HTR-8/SVneo (cell line): ENCODE data around the gene CHAT.

Source experiments
- DNase-seq: peaks from one replicate; pipeline ENCODE4 v3.0.0; 2011; ENCODE audit warnings: low spot score, mixed read lengths; ENCODE audit not compliant: insufficient read length
- FAIRE-seq: peaks from 2 replicates; lab custom pipeline; 2011; peaks lifted over from hg19 to GRCh38; lab: Jason Lieb, UNC

CHAT gene

GRCh38 chr10:49649936-49650723 lies 36.3 kb downstream of the CHAT start:
- DNase-seq (no peak), FAIRE-seq (peak; percentile 9)

- no peak for DNase-seq
- no peak for FAIRE-seq
Measured at GRCh38 chr10:49650724-49651034, 36.8 kb downstream of the CHAT start.

DNA sequence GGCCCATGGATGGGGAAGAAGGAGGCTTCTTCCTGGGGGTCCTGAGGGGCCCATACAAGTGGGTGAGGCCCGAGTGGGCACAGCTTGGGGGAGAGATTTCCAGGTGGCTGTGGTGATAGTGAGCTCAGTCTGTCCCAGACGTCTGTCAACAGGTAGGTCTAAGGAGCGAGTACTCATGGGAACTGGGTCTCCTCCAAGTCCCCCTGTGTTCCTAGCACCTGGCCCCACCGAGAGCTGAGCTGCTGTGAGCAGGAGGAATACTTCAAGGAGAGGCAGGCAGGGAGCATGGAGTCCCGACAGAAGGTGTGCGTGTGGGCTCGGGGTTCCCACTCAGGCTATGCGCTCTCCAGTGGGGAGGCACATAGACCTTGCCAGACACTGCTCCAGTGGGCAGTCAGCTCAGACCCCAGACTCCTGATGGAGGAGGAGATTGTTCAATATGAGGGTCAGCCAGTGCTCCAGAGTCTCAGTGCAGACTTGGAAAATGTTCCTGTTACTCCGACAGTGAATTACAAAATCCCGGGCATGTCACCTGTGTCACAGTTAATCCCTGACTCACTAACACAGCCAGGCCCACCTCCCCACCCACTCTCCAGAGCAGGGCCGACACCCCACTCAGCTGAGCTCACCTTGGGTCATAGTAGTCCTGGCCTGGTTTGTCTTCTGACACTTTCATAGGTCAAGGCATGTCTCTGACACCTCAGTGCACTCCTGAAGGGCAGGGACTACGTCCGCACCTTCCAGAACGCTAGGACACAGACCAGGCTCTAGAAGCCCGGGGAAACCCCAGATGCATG lies 37.4 kb downstream of the CHAT start:
- DNase-seq (no peak), FAIRE-seq (no peak)

DNA sequence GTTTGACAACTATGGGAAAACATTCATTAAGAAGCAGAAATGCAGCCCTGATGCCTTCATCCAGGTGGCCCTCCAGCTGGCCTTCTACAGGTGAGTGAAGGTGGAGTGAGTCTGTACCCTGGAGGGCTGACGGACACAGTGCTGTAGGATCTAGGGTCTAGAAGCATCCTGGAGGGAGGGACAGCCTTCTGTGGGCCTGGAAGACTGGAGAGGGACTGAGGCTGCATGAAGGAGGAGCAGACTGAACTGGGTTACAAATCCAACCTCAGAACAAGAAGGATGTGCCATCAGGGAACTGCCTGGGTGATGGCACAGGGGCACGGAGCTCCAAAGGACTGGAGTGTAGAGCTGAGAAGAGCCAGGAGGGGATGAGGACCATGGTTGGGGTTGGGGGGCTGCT lies 38.1 kb downstream of the CHAT start:
- DNase-seq = no peak
- FAIRE-seq = no peak

DNA sequence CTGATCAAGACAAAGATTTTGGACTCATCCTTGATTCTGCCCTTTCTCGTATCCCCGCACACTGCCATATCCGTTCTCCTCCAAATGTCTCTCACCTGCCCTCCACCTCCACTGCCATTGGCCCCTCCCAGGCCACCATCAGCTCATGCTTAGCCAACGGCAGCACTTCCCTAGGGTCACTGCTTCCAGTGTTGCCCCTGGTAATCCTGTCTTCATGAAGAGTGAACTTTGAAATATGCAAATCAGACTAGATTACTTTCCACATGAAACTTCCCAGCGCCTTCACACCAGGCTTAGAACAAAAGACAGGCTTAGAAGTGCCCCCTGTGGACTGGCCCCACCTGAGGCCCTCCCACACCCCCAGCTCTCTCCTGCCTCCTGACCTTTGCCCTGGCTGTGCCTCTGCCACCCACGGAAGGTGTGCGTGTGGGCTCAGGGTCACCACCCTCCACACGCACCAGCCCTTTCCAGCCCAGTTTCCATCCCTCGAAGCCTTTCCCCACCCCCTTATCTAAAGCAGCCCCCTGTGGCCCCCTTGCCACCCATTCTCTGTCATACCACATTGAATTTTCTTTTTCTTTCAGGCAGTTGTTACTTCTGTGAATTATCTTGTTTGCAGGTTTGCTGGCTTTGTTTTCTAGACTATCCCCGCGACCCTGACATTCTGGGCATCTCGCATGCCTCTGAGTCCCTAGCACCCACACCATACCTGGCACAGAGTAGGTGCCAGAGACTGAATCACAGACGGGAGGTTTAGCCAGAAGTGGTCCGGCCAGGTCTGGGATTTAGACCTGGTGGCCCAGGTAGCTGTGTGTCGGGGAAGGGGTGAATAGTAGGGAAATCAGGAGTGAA lies 38.8 kb downstream of the CHAT start:
- FAIRE-seq = no peak
- no peak for DNase-seq

DNA sequence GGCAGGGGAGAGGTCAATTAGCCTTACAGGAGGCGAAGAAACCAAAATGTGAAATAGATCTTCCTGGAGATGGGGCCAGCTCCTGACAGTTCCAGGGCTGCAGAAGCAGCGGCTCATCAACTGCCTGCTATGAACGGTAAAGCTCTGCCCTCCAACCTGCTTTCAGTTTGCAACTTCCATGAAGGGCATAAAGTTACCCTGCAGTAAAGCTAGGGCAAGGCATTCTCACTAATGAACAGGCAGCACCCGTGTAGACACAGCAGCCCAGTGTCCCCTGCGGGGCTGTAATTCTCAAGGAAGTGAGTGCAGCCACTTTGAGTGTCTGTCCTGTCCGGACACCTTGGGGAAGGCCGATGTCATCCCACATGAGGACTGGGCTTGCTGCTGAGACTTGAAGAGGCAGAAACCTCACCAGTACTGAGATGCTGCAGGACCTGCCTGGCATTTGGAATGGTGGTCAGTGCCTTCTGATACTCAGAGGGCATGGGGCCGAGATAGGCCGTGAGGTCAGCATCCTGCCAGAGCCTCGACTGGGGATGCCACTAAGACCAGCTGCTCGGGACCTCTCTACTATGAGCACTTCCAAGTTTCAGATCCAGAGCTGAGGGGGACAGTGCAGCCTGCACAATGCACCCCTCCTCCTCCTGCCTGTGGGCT lies 39.6 kb downstream of the CHAT start:
- FAIRE-seq (no peak), DNase-seq (no peak)

- FAIRE-seq = no peak
- no peak for DNase-seq
Measured at GRCh38 chr10:49654036-49654693, 40.3 kb downstream of the CHAT start.

GRCh38 chr10:49655099-49655498 lies 41.3 kb downstream of the CHAT start:
- no peak for DNase-seq
- no peak for FAIRE-seq

- FAIRE-seq (no peak), DNase-seq (no peak)
Measured at GRCh38 chr10:49656845-49657493, 43.1 kb downstream of the CHAT start.

DNA sequence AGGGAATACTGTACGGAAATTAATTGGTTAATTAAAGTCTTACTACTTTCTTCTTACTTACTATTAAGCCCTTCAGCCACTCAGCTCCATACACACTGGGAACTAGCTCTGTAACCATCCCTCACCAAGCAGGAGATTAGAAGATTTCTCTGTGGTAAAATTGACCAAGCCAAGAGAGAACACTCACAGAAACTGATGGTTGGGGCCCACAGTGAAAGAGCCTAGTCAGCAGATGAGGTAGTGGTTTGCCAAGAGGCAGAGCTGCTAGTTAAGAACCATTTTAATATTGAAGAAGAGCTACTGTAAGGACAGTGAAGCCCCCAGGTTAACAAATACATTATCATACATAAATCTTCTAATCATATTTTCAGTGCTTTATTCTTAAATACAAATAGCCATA lies 43.8 kb downstream of the CHAT start:
- FAIRE-seq (no peak), DNase-seq (no peak)

DNA sequence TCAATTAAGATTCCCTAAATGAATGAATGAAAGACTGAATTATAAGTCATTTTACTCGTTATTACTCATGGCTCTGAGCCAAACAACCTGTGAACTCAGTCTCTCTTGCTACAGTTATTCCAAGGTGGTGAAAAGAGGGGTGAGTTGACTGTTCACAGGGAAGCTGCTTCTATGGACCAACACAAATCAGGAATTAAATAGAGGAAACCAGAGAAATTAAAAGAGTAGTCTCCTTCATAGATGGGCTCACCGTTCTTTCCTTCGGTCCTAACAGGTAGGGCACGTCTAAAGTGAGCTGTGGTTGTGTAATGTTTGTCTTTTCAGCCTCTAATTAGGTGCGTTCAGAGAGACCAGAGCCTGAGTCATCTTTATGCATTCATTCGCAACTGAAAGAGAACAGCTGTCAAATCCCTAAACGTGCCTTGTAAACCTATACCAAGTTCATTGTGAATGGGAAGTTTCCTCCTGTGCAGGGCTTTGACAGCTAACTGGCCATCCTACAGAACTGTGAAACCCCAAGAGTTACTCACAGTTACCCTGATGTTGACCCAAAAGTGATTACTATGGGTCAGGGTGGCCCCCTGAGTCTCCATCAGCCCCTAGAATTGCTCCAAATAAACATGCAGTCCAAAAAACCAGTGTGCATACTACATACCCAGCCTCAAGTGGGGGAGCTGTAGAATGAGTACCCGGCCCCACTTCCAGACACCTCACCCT lies 47.5 kb downstream of the CHAT start:
- no peak for FAIRE-seq
- DNase-seq = no peak

DNA sequence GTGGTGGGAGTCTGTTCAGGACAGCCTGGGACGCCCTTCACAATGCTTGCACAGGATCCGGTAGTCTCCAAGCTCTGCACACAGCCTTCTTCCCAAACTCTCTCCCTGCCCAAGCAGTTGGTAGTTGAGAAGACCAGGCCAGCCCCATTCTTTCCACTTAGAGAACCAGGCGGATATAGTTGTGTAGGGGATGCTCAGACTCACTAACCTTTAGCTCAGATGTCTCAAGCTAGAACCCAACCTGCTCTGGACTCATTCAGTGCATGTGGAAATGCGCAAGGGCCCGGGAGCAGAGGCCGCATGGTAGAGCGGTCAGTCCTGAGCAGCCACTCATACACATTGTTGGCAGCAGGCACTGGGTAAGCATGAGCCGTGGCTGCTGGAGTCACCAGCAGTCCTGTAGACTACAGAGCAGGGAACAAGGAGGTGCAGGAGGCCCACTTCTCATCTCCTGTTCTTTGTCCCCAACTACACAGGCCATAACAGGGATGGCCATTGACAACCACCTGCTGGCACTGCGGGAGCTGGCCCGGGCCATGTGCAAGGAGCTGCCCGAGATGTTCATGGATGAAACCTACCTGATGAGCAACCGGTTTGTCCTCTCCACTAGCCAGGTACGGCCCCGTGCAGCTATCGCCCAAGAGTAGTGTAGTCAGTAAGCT lies 48.5 kb downstream of the CHAT start:
- no peak for FAIRE-seq

GRCh38 chr10:49663596-49663995 lies 49.8 kb downstream of the CHAT start:
- DNase-seq (no peak), FAIRE-seq (no peak)

More for the DNA sequence above, 48.5 kb downstream of the CHAT start:
- DNase-seq = no peak

DNA sequence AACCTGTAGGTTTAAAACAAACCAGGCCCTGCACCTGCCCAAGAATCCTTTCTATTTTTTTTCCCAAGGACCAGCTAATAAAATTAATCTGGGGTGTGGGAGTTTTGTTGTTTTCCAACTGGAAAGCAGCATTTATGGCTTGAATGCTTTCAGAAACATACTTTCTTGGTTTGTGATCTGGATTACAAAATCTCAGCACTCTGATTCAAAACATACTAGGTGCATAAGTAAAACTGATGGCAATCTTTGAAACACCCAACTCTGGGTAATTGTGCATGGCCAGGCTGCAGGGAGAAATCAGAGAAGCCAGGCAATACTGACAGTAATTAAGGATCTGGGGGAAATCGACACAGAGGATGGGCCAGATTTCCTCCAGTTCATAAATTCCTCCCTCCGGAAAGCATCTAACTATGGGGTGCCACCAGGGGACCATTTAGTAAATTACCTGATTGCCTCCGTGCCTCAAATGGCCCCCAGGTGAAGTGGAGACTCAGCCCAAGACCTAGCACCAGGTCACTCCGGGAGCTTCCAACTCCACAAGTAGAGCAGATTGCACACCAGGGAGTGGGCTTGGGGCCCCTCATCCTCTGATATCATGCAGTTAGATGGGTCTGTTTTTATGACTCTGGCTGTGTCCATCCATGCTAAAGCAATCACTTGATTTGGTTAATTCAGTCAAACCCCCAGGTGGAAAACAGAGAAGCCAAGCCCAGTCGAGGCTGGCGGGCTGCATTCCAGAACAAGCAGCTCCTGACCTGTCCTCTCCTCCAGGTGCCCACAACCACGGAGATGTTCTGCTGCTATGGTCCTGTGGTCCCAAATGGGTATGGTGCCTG lies 50.4 kb downstream of the CHAT start:
- FAIRE-seq = no peak
- DNase-seq = no peak

DNA sequence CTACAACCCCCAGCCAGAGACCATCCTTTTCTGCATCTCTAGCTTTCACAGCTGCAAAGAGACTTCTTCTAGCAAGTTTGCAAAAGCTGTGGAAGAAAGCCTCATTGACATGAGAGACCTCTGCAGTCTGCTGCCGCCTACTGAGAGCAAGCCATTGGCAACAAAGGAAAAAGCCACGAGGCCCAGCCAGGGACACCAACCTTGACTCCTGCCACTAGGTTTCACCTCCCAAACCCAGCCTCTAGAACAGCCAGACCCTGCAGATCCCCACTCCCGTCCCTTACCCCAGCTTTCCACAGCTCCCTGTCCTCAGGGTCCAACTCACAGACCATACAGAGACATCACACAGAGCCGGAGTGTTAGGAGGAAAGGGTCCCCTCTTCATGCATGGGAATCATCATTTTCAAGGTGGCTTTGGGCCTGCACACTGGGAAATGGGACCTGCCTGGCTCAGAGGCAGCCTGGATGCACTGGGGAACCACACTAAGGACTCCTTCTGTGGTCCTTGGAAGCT lies 51.1 kb downstream of the CHAT start:
- FAIRE-seq (no peak), DNase-seq (no peak)

DNA sequence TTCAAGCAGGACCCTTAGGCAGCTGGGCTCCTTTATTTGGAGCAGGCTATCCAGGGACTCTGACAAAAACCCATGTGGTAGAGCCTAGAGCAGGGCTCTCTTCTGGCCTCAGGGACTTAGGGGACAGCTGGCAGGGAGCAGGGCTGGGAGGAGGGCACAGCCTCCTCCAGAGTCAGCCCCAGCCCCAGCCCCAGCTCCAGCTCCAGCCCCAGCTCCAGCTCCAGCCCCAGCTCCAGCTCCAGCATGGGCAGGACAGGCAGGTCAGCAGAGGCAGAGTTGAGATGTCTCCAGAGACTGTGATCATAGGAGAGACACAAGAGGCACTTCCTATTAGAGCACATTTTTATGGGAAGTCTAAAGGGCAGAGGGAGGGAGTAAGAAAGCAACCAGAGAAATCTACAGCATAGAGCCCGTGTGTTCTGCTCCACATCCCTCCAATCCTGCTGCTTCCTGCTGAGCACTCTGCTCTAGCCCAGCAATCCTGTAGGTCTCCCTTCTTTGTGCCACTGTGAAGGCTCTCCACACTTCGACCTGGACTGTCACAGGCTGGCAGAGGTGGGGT lies 52.3 kb downstream of the CHAT start:
- FAIRE-seq (no peak), DNase-seq (no peak)

- FAIRE-seq (no peak), DNase-seq (no peak)
Measured at GRCh38 chr10:49666685-49667084, 52.8 kb downstream of the CHAT start.
